Large intestine (tissue), 3 donors: ENCODE results near the gene KLHL13. TPM values are rescaled to one million over a fixed set of nuclear protein-coding genes. Genes with fewer than 3 reads are reported as not detected.
"Not testable (repeated sequence)": the region's sequence is repeated elsewhere in the genome, so short reads cannot be mapped to it uniquely, and the experiment has no call there.

Experiments
- DNase-seq, 2 donors: peaks; one replicate each; pipeline versions ENCODE4 v3.0.0 to v3.0.0-alpha.2; 2013
- H3K27ac ChIP-seq: one replicate; pipeline ENCODE4 v1.5.1; 2013; ENCODE audit warnings: low read length
- H3K27me3 ChIP-seq: 2 replicates; pipeline ENCODE4 v1.6.1; 2013; ENCODE audit warnings: low read length; ENCODE audit not compliant: control insufficient read depth, insufficient read depth
- H3K36me3 ChIP-seq: 2 replicates; pipeline ENCODE4 v1.6.1; 2013; ENCODE audit warnings: low read length; ENCODE audit not compliant: control insufficient read depth, insufficient read depth
- H3K4me1 ChIP-seq: one replicate; pipeline ENCODE4 v1.6.1; 2013; ENCODE audit warnings: low read length; ENCODE audit not compliant: control insufficient read depth, insufficient read depth
- H3K4me3 ChIP-seq: one replicate; pipeline ENCODE4 v1.5.1; 2013; ENCODE audit warnings: low read length
- H3K9me3 ChIP-seq: one replicate; pipeline ENCODE4 v1.6.1; 2013; ENCODE audit warnings: mild to moderate bottlenecking, low read depth, low read length, moderate library complexity; ENCODE audit not compliant: control insufficient read depth
- WGBS: methylation state at CpG from one replicate; pipeline ENCODE4 v1.1.5; 2013; ENCODE audit warnings: low lambda C conversion rate; ENCODE audit not compliant: insufficient coverage; 5-methylcytosine and 5-hydroxymethylcytosine counted together
- polyA plus RNA-seq: library from polyadenylated mRNA; unstranded; fragments of 120-200 nt; gene quantifications from one replicate; pipeline ENCODE4 v1.2.1, GENCODE V29; 2013

KLHL13 gene
- polyA plus RNA-seq, 1 donor: 73.6 TPM

DNA sequence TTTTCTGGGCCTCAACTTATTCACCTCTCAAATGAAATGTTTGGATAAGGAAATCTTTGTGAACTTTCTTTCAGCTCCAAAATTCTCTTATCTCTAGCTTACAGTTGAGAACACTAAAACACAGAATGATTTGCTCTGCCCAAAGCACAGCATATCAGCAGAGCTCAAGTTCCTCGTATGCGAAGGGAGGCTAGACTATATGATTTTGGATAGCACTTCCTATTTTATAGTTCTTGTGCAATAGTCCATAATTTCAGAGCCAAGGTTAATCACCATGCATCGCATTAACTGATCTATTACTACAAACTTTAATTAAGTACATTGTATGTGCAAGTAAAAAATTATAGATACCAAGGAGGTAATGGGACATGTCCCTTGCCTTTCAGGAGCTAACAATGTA, 27.0 kb upstream of the KLHL13 start:
- no peak for DNase-seq
- WGBS: no CpG with 5 or more reads among the region's 3 CpGs
- no peak overlapping the region for H3K4me3 ChIP-seq
- no peak overlapping the region for H3K27ac ChIP-seq
- no peaks in the 10 kb centered on the region for H3K4me1 ChIP-seq
- H3K9me3 ChIP-seq: no peaks in the 10 kb centered on the region
- H3K36me3 ChIP-seq: no peaks in the 10 kb centered on the region
- H3K27me3 ChIP-seq: no peaks in the 10 kb centered on the region

DNA sequence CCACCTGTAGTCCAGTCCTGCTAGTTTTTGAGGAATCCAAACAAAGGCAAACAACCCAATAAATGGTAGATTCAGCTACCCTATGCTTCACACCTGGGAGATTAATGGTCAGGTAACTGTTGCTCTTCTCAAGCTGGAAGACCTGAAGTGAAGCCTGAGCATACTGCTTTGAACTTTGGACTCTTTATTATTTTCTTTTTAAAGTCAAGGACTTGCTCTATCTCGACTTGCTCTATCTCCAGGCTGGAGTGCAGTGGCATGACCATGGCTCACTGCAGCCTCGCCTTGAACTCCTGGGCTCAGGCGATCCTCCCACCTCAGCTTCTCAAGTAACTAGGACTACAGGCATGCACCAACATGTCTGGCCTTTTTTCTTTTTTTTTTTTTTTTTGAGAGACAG, 14.7 kb upstream of the KLHL13 start:
- Histone ChIP-seq H3K27me3 (no peaks in the 10 kb centered on the region), H3K36me3 (no peaks in the 10 kb centered on the region), H3K27ac (peak overlapping the region; percentile 88), H3K4me1 (peaks cover 5% of the 10 kb centered on the region), H3K4me3 (peak overlapping the region; percentile 47), H3K9me3 (no peaks in the 10 kb centered on the region)
- DNase-seq: peak; percentile 66 to 74
- no CpG with 5 or more reads among the region's 3 CpGs for WGBS

DNA sequence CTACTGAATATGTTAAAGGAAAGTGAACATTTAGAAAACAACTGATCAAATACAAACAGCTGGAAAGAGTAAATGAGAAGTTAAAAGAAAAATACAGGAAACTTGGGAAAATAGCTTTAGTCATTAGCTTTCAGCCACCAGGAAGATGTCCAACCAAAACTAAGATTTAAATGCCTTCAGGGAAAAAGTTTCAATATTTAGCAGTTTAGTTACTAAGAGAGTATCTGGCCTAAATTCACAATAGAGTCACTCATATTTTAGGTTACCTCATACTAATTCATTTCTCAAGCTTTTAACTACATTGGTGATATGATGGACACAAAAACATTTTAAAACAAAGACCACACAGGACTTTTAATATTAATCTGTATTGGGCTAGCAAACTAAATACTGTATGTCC, 13.1 kb upstream of the KLHL13 start:
- no peak for DNase-seq
- no peaks in the 10 kb centered on the region for H3K9me3 ChIP-seq
- H3K27me3 ChIP-seq: no peaks in the 10 kb centered on the region
- H3K27ac ChIP-seq: peak overlapping the region; percentile 88
- no peaks in the 10 kb centered on the region for H3K36me3 ChIP-seq
- peak overlapping the region; percentile 47 for H3K4me3 ChIP-seq
- peaks cover 5% of the 10 kb centered on the region for H3K4me1 ChIP-seq

DNA sequence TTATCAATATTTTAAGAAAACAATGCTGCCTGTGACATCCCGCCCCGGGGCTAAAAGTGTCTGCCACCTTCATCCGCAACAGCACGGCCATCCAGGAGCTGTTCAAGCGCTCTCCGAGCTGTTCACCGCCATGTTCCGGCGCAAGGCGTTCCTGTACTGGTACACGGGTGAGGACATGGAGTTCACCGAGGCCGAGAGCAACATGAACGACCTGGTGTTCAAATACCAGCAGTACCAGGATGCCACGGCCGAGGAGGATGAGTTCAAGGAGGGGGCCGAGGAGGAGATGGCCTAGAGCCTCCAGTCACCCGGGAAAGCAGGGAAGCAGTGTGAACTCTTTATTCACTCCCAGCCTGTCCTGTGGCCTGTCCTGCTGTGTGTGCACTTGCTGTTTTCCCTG, 12.1 kb upstream of the KLHL13 start:
- no peaks in the 10 kb centered on the region for H3K27me3 ChIP-seq
- no CpG with 5 or more reads among the region's 18 CpGs for WGBS
- no peaks in the 10 kb centered on the region for H3K9me3 ChIP-seq
- H3K27ac ChIP-seq: no peak overlapping the region
- H3K4me1 ChIP-seq: peaks cover 5% of the 10 kb centered on the region
- H3K36me3 ChIP-seq: no peaks in the 10 kb centered on the region
- DNase-seq: no peak
- H3K4me3 ChIP-seq: peak overlapping the region; percentile 47

DNA sequence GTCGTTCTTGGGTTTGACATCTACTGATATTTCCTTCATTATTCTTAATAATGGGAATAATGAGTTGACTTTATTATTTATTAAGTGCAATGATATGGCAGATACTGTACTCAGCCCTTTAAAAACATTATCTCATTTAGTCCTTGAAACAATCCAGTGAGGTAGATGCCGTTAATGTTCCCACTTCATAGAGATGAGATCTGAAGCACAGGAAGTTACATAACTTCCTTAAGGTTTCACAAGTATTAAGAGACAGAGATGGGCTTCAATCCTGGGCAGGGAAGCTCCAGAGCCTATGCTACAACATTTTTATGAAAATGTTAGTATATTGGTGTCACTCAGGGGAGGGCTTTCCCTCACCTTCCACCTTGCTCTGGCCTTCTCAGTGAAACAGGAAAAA, 9.7 kb upstream of the KLHL13 start:
- peak overlapping the region; percentile 10 for H3K4me3 ChIP-seq
- no peaks in the 10 kb centered on the region for H3K36me3 ChIP-seq
- no peaks in the 10 kb centered on the region for H3K9me3 ChIP-seq
- no peak for DNase-seq
- no peak overlapping the region for H3K27ac ChIP-seq
- WGBS: no CpG with 5 or more reads among the region's 2 CpGs
- H3K4me1 ChIP-seq: no peaks in the 10 kb centered on the region
- H3K27me3 ChIP-seq: no peaks in the 10 kb centered on the region

DNA sequence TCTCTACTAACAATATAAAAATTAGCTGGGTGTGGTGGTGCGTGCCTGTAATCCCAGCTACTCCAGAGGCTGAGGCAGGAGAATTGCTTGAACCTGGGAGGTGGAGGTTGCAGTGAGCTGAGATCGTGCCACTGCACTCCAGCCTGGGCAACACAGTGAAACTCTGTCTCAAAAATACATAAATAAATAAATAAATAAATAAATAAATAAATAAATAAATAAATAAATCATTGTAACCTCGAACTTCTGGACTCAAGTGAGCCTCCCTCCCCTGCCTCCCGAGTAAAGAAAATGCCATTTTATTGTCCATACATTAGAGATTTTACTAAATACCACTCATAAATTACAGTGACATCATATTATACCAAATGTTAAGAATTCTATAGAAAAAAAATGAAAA, 7.6 kb upstream of the KLHL13 start:
- not testable (repeated sequence) for DNase-seq, H3K36me3 ChIP-seq, H3K27ac ChIP-seq, H3K4me3 ChIP-seq, H3K4me1 ChIP-seq, H3K9me3 ChIP-seq, H3K27me3 ChIP-seq
- no CpG with 5 or more reads among the region's 4 CpGs for WGBS

DNA sequence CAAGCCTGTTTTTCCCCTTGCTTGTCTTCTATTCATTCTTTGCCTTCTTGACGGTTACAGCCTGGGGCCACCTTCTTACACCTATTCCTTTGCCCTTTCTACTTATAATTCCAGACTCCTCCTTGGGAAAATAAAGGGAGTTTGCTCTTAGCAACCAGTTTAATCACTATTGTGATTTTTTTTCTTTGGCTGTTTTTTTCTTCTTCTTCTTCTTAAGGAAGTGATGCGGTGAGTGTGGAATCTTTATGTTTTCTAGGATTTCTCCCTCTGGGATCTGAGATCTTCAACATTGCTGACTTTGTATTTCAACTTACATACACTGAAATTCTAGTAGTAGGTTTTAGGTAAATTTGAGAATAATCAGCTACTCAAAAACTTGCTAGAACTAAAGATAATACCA, 1.1 kb upstream of the KLHL13 start:
- DNase-seq: peak in 1 of 2 donors; percentile 33
- Histone ChIP-seq H3K27ac (peak overlapping the region; percentile 71), H3K9me3 (no peaks in the 10 kb centered on the region), H3K4me3 (peak overlapping the region; percentile 66), H3K27me3 (no peaks in the 10 kb centered on the region), H3K4me1 (peaks cover 11% of the 10 kb centered on the region), H3K36me3 (no peaks in the 10 kb centered on the region)
- whole genome bisulfite sequencing: no CpG with 5 or more reads among the region's 2 CpGs

DNA sequence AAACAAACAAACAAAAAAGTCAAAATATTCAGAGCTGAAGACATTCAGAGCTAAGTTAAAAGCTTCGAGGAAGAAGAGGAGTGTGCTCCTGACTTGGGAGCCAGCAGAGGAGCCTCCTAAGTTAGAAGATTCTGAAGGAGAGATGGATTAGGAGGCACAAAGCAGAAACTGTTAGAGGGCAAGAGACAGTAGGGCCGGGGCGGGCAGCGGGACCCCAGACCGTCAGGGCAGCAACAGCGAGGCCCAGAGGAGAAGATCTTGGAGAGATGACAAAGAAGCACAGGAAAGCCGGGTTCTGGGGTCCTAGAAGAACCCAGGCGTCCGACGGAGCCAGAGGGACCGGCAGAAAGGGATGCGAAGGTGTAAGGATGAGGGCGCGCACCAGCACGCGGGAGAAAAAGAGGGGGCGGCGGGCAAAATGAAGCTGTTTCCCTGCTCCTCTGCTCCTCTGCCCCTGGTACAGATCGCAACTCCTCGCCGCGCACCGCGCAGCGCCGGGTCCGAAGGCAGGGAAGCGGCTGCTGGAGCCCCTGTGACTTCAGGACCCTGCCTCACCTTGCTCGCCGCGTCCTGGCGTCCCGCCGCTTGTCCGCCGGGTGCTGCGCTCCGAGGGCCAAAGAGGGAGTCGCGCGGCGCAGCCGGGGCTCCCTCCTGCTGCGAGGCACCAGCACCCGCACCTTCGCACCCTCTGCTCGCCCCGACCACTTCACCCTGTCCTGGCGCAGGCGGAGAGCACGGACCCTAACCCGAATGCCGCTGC, 477 bp downstream of the KLHL13 start:
- no CpG with 5 or more reads among the region's 53 CpGs for WGBS
- peak in 1 of 2 donors; percentile 33 for DNase-seq
- peaks cover 11% of the 10 kb centered on the region for H3K4me1 ChIP-seq
- H3K4me3 ChIP-seq: peak overlapping the region; percentile 66
- no peaks in the 10 kb centered on the region for H3K9me3 ChIP-seq
- H3K27me3 ChIP-seq: no peaks in the 10 kb centered on the region
- no peaks in the 10 kb centered on the region for H3K36me3 ChIP-seq
- peak overlapping the region; percentile 80 for H3K27ac ChIP-seq

DNA sequence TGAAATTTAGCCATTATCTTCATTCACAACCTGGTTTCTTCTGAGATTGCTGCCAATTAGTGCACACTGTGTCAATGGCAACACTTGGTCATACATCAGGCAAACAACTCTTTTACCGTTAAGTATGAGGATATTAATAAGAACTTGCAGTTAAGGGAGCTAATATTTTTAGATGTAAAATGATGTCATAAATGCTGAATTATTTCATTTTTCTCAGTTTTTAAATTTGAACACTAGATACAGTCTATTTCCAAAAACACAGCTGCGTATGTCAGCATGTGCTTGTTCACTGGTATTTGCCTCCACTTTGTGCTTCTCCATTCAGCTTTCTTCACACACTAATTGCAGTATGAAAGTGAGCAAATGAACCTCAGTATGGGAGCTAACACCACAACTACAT, 1.6 kb downstream of the KLHL13 start:
- H3K9me3 ChIP-seq: no peaks in the 10 kb centered on the region
- no peaks in the 10 kb centered on the region for H3K27me3 ChIP-seq
- DNase-seq: no peak
- no CpG with 5 or more reads among the region's 2 CpGs for whole genome bisulfite sequencing
- peak overlapping the region; percentile 80 for H3K27ac ChIP-seq
- H3K36me3 ChIP-seq: no peaks in the 10 kb centered on the region
- H3K4me1 ChIP-seq: peaks cover 7% of the 10 kb centered on the region
- H3K4me3 ChIP-seq: peak overlapping the region; percentile 66

DNA sequence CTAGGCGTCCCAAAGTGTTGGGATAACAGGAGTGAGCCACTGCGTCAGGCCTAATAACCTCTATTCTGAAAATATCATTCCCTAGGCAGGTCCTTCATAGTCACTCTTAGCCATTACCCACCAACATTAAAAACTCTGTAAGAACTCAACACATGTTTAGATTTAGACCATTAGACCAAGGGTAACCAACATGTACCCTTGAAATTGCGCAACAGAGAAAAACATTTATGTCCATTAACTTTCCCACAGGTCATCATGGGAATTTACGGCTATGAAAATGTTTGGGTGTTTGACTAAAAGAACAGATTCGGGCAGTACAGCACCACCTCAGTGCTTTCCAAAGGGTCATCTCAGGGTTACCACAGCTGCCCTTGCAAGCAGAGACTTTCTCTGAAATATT, 7.5 kb downstream of the KLHL13 start:
- H3K9me3 ChIP-seq: no peaks in the 10 kb centered on the region
- WGBS: no CpG with 5 or more reads among the region's 5 CpGs
- H3K36me3 ChIP-seq: no peaks in the 10 kb centered on the region
- no peak for DNase-seq
- no peaks in the 10 kb centered on the region for H3K4me1 ChIP-seq
- no peak overlapping the region for H3K27ac ChIP-seq
- no peak overlapping the region for H3K4me3 ChIP-seq
- no peaks in the 10 kb centered on the region for H3K27me3 ChIP-seq

DNA sequence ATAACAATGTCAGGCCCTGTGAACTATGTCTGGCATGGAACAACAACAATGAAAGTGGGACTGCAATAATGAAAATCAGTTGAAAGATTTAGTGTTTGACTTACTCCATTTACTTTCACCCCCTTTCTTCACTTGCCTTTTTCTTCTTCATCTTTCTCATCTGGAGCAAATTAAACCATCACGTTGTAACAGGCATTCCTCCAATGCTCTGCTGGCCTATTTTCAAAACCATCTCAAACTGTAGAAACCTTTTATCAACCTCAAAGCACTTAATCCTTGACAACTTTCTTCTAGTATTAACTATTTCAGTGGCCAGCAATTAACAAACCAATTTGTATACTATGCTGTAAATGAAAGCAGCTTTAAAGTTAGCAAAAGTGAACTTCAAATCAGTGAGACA, 8.3 kb downstream of the KLHL13 start:
- Histone ChIP-seq H3K36me3 (no peaks in the 10 kb centered on the region), H3K4me3 (no peak overlapping the region), H3K4me1 (no peaks in the 10 kb centered on the region), H3K27ac (no peak overlapping the region), H3K27me3 (no peaks in the 10 kb centered on the region), H3K9me3 (no peaks in the 10 kb centered on the region)
- 60% methylated on average over 1 of the region's 1 CpG for WGBS
- no peak for DNase-seq
